MM.1S (cell line): Measurements from ENCODE around the gene CENPX.

Experiments used
- DNase-seq: peaks from one replicate; pipeline ENCODE4 v3.0.0-alpha.2; 2015
- H2AFZ ChIP-seq: fragments of 300-600 bp; sonication (generic); 2 replicates; pipeline ENCODE4 v1.6.0; 2016; ENCODE audit warnings: antibody characterized with exemption, low read length
- H3F3A ChIP-seq: fragments of 300-600 bp; sonication (generic); 2 replicates; pipeline ENCODE4 v1.6.1; 2016; ENCODE audit warnings: mild to moderate bottlenecking, antibody characterized with exemption, low read length, moderate library complexity, mixed read lengths; ENCODE audit not compliant: insufficient read depth
- H3K27ac ChIP-seq: fragments of 300-600 bp; sonication (generic); 2 replicates; pipeline ENCODE4 v1.5.1; 2016; ENCODE audit warnings: mild to moderate bottlenecking, low read length
- H3K27me3 ChIP-seq: fragments of 300-600 bp; sonication (generic); replicated peaks from 2 replicates; pipeline ENCODE4 v1.6.0; 2016; ENCODE audit warnings: low read length; ENCODE audit not compliant: insufficient read depth
- H3K36me3 ChIP-seq: fragments of 300-600 bp; sonication (generic); replicated peaks from 2 replicates; pipeline ENCODE4 v1.6.1; 2016; ENCODE audit warnings: mild to moderate bottlenecking, low read length, mixed read lengths; ENCODE audit not compliant: insufficient read depth
- H3K4me1 ChIP-seq: fragments of 300-600 bp; sonication (generic); 2 replicates; pipeline ENCODE4 v1.6.1; 2016; ENCODE audit warnings: low read length, mixed read lengths
- H3K4me2 ChIP-seq: fragments of 300-600 bp; sonication (generic); 2 replicates; pipeline ENCODE4 v1.6.0; 2016; ENCODE audit warnings: low read depth, low read length
- H3K4me3 ChIP-seq: fragments of 300-600 bp; sonication (generic); 2 replicates; pipeline ENCODE4 v1.5.1; 2016; ENCODE audit warnings: low read length, mixed read lengths
- H3K79me2 ChIP-seq: fragments of 300-600 bp; sonication (generic); 2 replicates; pipeline ENCODE4 v1.6.1; 2016; ENCODE audit warnings: mixed run types, low read length, mixed read lengths
- H3K9ac ChIP-seq: fragments of 300-600 bp; sonication (generic); 2 replicates; pipeline ENCODE4 v1.6.1; 2016; ENCODE audit warnings: low read length, mixed read lengths
- H3K9me2 ChIP-seq: fragments of 300-600 bp; sonication (generic); replicated peaks from 2 replicates; pipeline ENCODE4 v1.6.1; 2016; ENCODE audit warnings: mild to moderate bottlenecking, low read length, mixed read lengths; ENCODE audit not compliant: insufficient read depth
- H3K9me3 ChIP-seq: fragments of 300-600 bp; sonication (generic); replicated peaks from 2 replicates; pipeline ENCODE4 v1.6.1; 2016; ENCODE audit warnings: mild to moderate bottlenecking, low read length, mixed read lengths; ENCODE audit not compliant: insufficient read depth
- H4K20me1 ChIP-seq: fragments of 300-600 bp; sonication (generic); 2 replicates; pipeline ENCODE4 v1.6.1; 2016; ENCODE audit warnings: mild to moderate bottlenecking, low read length, moderate library complexity, mixed read lengths; ENCODE audit not compliant: insufficient read depth
- TF ChIP-seq, protein P1 (sequence below): fragments of 300-600 bp; sonication (generic); IDR thresholded peaks from 2 replicates; pipeline ENCODE4 v1.5.1; 2016; ENCODE audit warnings: antibody characterized with exemption, low read length, mixed read lengths

Gene CENPX

DNA sequence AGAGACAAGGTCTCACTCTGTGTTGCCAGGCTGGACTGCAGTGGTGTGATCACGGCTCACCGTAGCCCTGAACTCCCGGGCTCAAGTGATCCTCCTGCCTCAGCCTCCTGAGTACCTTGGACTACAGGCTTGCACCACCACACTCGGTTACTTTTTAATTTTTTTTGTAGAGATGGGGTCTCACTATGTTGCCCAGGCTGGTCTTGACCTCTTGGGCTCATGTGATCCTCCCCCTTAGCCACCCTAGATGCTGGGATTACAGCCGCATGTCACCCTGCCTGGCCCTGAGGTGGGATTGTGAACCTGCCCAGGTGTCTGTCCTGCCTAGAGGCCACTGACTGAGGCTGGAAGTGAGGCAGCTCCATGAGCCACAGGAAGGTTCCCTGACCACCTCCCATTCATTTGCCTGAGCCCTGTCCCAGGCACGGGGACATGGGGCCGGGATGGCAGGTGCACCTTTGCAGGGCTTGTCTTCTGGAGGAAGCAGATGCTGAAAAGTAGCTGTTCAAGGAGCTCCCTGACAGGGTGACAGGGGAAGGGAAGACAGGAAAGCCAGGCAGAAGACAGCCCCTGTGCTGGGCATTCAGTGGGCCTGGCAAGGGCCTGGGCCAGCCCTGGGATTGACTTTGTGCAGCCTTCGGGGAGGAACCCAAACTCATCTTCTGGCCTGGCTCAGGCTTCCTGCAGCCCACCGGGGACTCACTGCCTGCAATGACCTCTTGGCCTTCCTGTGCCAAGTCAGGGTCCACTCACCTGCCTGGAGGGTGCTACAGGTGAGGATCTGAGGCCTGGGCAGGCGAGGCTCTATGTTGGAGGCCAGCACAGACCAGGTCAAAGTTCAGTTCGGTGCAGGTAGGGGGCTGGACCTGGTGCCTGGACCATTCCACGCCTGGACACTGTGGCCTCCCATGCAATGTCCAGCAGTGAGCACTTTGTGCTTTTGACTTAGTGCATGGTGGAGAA, 53.5 kb downstream of the CENPX start:
- no peak for DNase-seq
- Histone ChIP-seq H3K79me2 (no peaks in the 10 kb centered on the region), H3K9me3 (no peaks in the 10 kb centered on the region), H3K4me1 (no peaks in the 10 kb centered on the region), H3K27ac (no peak overlapping the region), H3K27me3 (peaks cover 30% of the 10 kb centered on the region), H3F3A (no peaks in the 10 kb centered on the region), H2AFZ (no peak overlapping the region), H3K4me3 (no peak overlapping the region), H3K36me3 (no peaks in the 10 kb centered on the region), H3K9me2 (no peaks in the 10 kb centered on the region), H3K4me2 (no peak overlapping the region), H4K20me1 (no peaks in the 10 kb centered on the region), H3K9ac (no peak overlapping the region)
- TF ChIP-seq, protein P1, sequence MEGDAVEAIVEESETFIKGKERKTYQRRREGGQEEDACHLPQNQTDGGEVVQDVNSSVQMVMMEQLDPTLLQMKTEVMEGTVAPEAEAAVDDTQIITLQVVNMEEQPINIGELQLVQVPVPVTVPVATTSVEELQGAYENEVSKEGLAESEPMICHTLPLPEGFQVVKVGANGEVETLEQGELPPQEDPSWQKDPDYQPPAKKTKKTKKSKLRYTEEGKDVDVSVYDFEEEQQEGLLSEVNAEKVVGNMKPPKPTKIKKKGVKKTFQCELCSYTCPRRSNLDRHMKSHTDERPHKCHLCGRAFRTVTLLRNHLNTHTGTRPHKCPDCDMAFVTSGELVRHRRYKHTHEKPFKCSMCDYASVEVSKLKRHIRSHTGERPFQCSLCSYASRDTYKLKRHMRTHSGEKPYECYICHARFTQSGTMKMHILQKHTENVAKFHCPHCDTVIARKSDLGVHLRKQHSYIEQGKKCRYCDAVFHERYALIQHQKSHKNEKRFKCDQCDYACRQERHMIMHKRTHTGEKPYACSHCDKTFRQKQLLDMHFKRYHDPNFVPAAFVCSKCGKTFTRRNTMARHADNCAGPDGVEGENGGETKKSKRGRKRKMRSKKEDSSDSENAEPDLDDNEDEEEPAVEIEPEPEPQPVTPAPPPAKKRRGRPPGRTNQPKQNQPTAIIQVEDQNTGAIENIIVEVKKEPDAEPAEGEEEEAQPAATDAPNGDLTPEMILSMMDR: no peak
